Lower leg skin (tissue), 3 donors: ENCODE data around the gene GOLIM4.

ENCODE experiments used
- CTCF ChIP-seq, 3 donors: fragments of 450-650 bp; IDR thresholded peaks; one replicate each; pipeline ENCODE4 v1.5.1; 2016; ENCODE audit warnings: antibody characterized with exemption in 3 of 3, mild to moderate bottlenecking in 3 of 3, moderate library complexity in 2 of 3
- POLR2A ChIP-seq, 2 donors: fragments of 450-650 bp; IDR thresholded peaks; one replicate each; pipeline ENCODE4 v1.6.1; 2016 to 2017; ENCODE audit warnings: antibody characterized with exemption in 2 of 2, mild to moderate bottlenecking in 1 of 2, moderate library complexity in 1 of 2

GRCh38 chr3:168021737-168022450 lies 73.8 kb downstream of the GOLIM4 start:
- no peak for TF ChIP-seq CTCF (IDR thresholded peaks at IDR 0.05)
- no peak for TF ChIP-seq POLR2A (IDR thresholded peaks at IDR 0.05)
